Measurements from ENCODE around the gene VWA2. TPM values are rescaled to one million over a fixed set of nuclear protein-coding genes. Genes with fewer than 3 reads are reported as not detected.

The VWA2 gene
- total RNA-seq, 1 experiment from 2014 or later, result not detected

- intact Hi-C loops (cut with micrococcal nuclease), result loop anchor here (1.0 to 10.0 kb wide), 7 partner anchors 99 to 825 kb away; no protein-coding TSS in a partner anchor
- ChIA-PET CTCF (interaction anchor here (0.5 to 3.1 kb wide), 67 partner anchors 8 to 826 kb away, joined by 3 to 146 read pairs (median 4); no protein-coding TSS in a partner anchor), POLR2A (interaction anchor here (0.6 to 2.0 kb wide), 10 partner anchors 9 to 235 kb away, joined by 3 to 7 read pairs (median 4); partner anchors contain the start of gene CCDC186)
- H3K36me3 Mint-ChIP-seq (ENCODE audit: insufficient read depth, unreplicated experiment), result peaks cover 4% of the 10 kb centered on the region
- no peaks in the 10 kb centered on the region for H3K9me3 Mint-ChIP-seq (ENCODE audit: unreplicated experiment)
- peak; percentile 84 for DNase-seq (ENCODE audit: unreplicated experiment)
- BruUV-seq (replicated peaks), result no TSS peak
- no peak overlapping the region for H3K27ac Mint-ChIP-seq (ENCODE audit: low read depth, unreplicated experiment)
- H3K27me3 Mint-ChIP-seq (ENCODE audit: insufficient read depth, unreplicated experiment), result no peaks in the 10 kb centered on the region
- H3K4me1 Mint-ChIP-seq (ENCODE audit: insufficient read depth, unreplicated experiment), result peaks cover 20% of the 10 kb centered on the region
- TF ChIP-seq CTCF (IDR thresholded peaks at IDR 0.05; ENCODE audit: unreplicated experiment), result peak; percentile 79
- H3K4me3 Mint-ChIP-seq (ENCODE audit: unreplicated experiment), result no peak overlapping the region
Observed at GRCh38 chr10:114304017-114304570, 65.0 kb downstream of the VWA2 start.

- Mint-ChIP-seq H3K9me3 (ENCODE audit: unreplicated experiment) (no peaks in the 10 kb centered on the region), H3K27ac (ENCODE audit: low read depth, unreplicated experiment) (no peak overlapping the region), H3K36me3 (ENCODE audit: insufficient read depth, unreplicated experiment) (peaks cover 4% of the 10 kb centered on the region), H3K27me3 (ENCODE audit: insufficient read depth, unreplicated experiment) (no peaks in the 10 kb centered on the region), H3K4me1 (ENCODE audit: insufficient read depth, unreplicated experiment) (peaks cover 20% of the 10 kb centered on the region), H3K4me3 (ENCODE audit: unreplicated experiment) (no peak overlapping the region)
- intact Hi-C loops (cut with micrococcal nuclease), result loop anchor here (1.0 to 10.0 kb wide), 7 partner anchors 99 to 824 kb away; no protein-coding TSS in a partner anchor
- no peak for TF ChIP-seq CTCF (IDR thresholded peaks at IDR 0.05; ENCODE audit: unreplicated experiment)
- ChIA-PET CTCF (interaction anchor here (0.5 to 3.1 kb wide), 49 partner anchors 8 to 826 kb away, joined by 3 to 146 read pairs (median 5); no protein-coding TSS in a partner anchor), POLR2A (interaction anchor here (1.0 to 2.0 kb wide), 5 partner anchors 123 to 235 kb away, joined by 3 to 7 read pairs (median 4); partner anchors contain the start of gene CCDC186)
- no peak for DNase-seq (ENCODE audit: unreplicated experiment)
- BruUV-seq (replicated peaks), result no TSS peak
Observed at GRCh38 chr10:114304571-114305421, 65.7 kb downstream of the VWA2 start.

GRCh38 chr10:114305521-114305925, 66.5 kb downstream of the VWA2 start:
- Mint-ChIP-seq H3K27me3 (ENCODE audit: insufficient read depth, unreplicated experiment) (no peaks in the 10 kb centered on the region), H3K4me3 (ENCODE audit: unreplicated experiment) (no peak overlapping the region), H3K4me1 (ENCODE audit: insufficient read depth, unreplicated experiment) (peaks cover 20% of the 10 kb centered on the region), H3K36me3 (ENCODE audit: insufficient read depth, unreplicated experiment) (peaks cover 4% of the 10 kb centered on the region), H3K27ac (ENCODE audit: low read depth, unreplicated experiment) (no peak overlapping the region), H3K9me3 (ENCODE audit: unreplicated experiment) (no peaks in the 10 kb centered on the region)
- intact Hi-C loops (cut with micrococcal nuclease), result loop anchor here (2.0 to 10.0 kb wide), 2 partner anchors 399 to 823 kb away; no protein-coding TSS in a partner anchor
- CTCF ChIA-PET, result interaction anchor here (3.1 kb wide), 1 partner anchor 130 kb away, joined by 146 read pairs; no protein-coding TSS in a partner anchor
- DNase-seq (ENCODE audit: unreplicated experiment), result no peak
- POLR2A ChIA-PET, result no interaction called here
- no peak for TF ChIP-seq CTCF (IDR thresholded peaks at IDR 0.05; ENCODE audit: unreplicated experiment)
- no TSS peak for BruUV-seq (replicated peaks)
